Prostate gland (tissue), 2 donors: ENCODE results near the gene JARID2. TPM values are rescaled to one million over a fixed set of nuclear protein-coding genes. Genes with fewer than 3 reads are reported as not detected.
A peak's percentile ranks its signal among the peaks of the same experiment; 100 is the strongest.
"Not testable (repeated sequence)": the region's sequence is repeated elsewhere in the genome, so short reads cannot be mapped to it uniquely, and the experiment has no call there.

Source experiments
- DNase-seq: peaks from one replicate; pipeline ENCODE4 v3.0.0-alpha.2; 2019; ENCODE audit warnings: low spot score
- H3K27ac ChIP-seq, 2 donors: fragments of 200-600 bp; sonication (generic); 2 replicates each; pipeline ENCODE4 v1.5.1; 2017 to 2019
- H3K27me3 ChIP-seq: fragments of 200-600 bp; sonication (generic); replicated peaks from 2 replicates; pipeline ENCODE4 v1.5.1; 2019; ENCODE audit not compliant: insufficient read depth
- H3K36me3 ChIP-seq, 2 donors: fragments of 200-600 bp; sonication (generic); 1 replicate in 1 of 2; 2 replicates in 1 of 2; pipeline versions ENCODE4 v1.5.1 to v1.8.1; 2017 to 2019
- H3K4me1 ChIP-seq: fragments of 200-600 bp; sonication (generic); replicated peaks from 2 replicates; pipeline ENCODE4 v1.5.1; 2019
- H3K4me3 ChIP-seq, 2 donors: fragments of 200-600 bp; sonication (generic); 2 replicates each; pipeline ENCODE4 v1.5.1; 2017 to 2019
- H3K9me3 ChIP-seq: fragments of 200-600 bp; sonication (generic); 2 replicates; pipeline ENCODE4 v1.5.1; 2017
- CTCF ChIP-seq, 4 experiments: fragments of 200-600 bp in 2 of 4; fragments of 450-650 bp in 2 of 4; sonication (generic) in 2 of 4; IDR thresholded peaks; 1 replicate in 3 of 4; 2 replicates in 1 of 4; pipeline ENCODE4 v1.5.1; 2016 to 2019; ENCODE audit warnings: antibody characterized with exemption in 4 of 4, mild to moderate bottlenecking in 2 of 4, moderate library complexity in 2 of 4
- POLR2A ChIP-seq: fragments of 450-650 bp; IDR thresholded peaks from one replicate; pipeline ENCODE4 v1.6.1; 2016; ENCODE audit warnings: antibody characterized with exemption, mild to moderate bottlenecking
- POLR2AphosphoS5 ChIP-seq: sonication (generic); formaldehyde crosslinking; IDR thresholded peaks from one replicate; pipeline ENCODE4 v1.6.1; 2017; ENCODE audit warnings: antibody characterized with exemption
- WGBS: methylation state at CpG from one replicate; pipeline ENCODE4 v1.1.5; 2018; 5-methylcytosine and 5-hydroxymethylcytosine counted together
- intact Hi-C: fragments of 100-400 bp; cut with DNase I; formaldehyde crosslinking; loops from one replicate; pipeline ENCODE4 v1.14.2; 2022
- total RNA-seq, 2 donors: library from RNA; depleted of rRNA; stranded (reverse); fragments of >200 nt; gene quantifications; one replicate each; pipeline ENCODE4 v1.1.0, GENCODE V29; 2016

Gene JARID2
- total RNA-seq, 2 donors from 2014 or later: 7.7 to 35.4 TPM

- TF ChIP-seq POLR2AphosphoS5: no peak
- TF ChIP-seq CTCF (IDR thresholded peaks at IDR 0.05): no peak
- TF ChIP-seq POLR2A: no peak
- Histone ChIP-seq H3K27ac (no peak overlapping the region), H3K4me1 (peaks cover 3% of the 10 kb centered on the region), H3K4me3 (no peak overlapping the region), H3K36me3 (no peaks in the 10 kb centered on the region), H3K9me3 (no peaks in the 10 kb centered on the region), H3K27me3 (no peaks in the 10 kb centered on the region)
- intact Hi-C loops: no loop called here
- 86% methylated on average over 8 of the region's 8 CpGs for WGBS
- DNase-seq: no peak
Measured at GRCh38 chr6:15288856-15289255, 43.0 kb downstream of the JARID2 start.

- H3K36me3 ChIP-seq, DNase-seq, H3K4me1 ChIP-seq, H3K27ac ChIP-seq, intact Hi-C loops, H3K4me3 ChIP-seq, H3K27me3 ChIP-seq, H3K9me3 ChIP-seq: not testable (repeated sequence)
- 96% methylated on average over 7 of the region's 7 CpGs for WGBS
Measured at GRCh38 chr6:15289456-15289855, 43.6 kb downstream of the JARID2 start.

GRCh38 chr6:15290067-15290680 is 44.3 kb downstream of the JARID2 start:
- 93% methylated on average over 2 of the region's 2 CpGs for WGBS
- no peak overlapping the region for H3K4me3 ChIP-seq
- no peak for TF ChIP-seq POLR2A
- no peak for TF ChIP-seq CTCF (IDR thresholded peaks at IDR 0.05)
- TF ChIP-seq POLR2AphosphoS5: no peak
- H3K36me3 ChIP-seq: no peaks in the 10 kb centered on the region
- DNase-seq: no peak
- no peaks in the 10 kb centered on the region for H3K9me3 ChIP-seq
- H3K27me3 ChIP-seq: no peaks in the 10 kb centered on the region
- intact Hi-C loops: no loop called here
- H3K27ac ChIP-seq: no peak overlapping the region
- peaks cover 3% of the 10 kb centered on the region for H3K4me1 ChIP-seq

- TF ChIP-seq CTCF (IDR thresholded peaks at IDR 0.05): no peak
- TF ChIP-seq POLR2A: no peak
- no peak for TF ChIP-seq POLR2AphosphoS5
- Histone ChIP-seq H3K4me1 (peaks cover 3% of the 10 kb centered on the region), H3K4me3 (no peak overlapping the region), H3K27ac (no peak overlapping the region), H3K9me3 (no peaks in the 10 kb centered on the region), H3K36me3 (no peaks in the 10 kb centered on the region), H3K27me3 (no peaks in the 10 kb centered on the region)
- 92% methylated on average over 13 of the region's 13 CpGs for WGBS
- DNase-seq: no peak
- intact Hi-C loops: no loop called here
Measured at GRCh38 chr6:15290962-15291704, 45.3 kb downstream of the JARID2 start.

GRCh38 chr6:15292721-15293302 is 46.9 kb downstream of the JARID2 start:
- no peaks in the 10 kb centered on the region for H3K36me3 ChIP-seq
- H3K27me3 ChIP-seq: no peaks in the 10 kb centered on the region
- TF ChIP-seq POLR2A (no peak), POLR2AphosphoS5 (peak; percentile 5)
- intact Hi-C loops: no loop called here
- H3K27ac ChIP-seq: no peak overlapping the region
- WGBS: 87% methylated on average over 7 of the region's 7 CpGs
- DNase-seq: no peak
- peaks cover 3% of the 10 kb centered on the region for H3K4me1 ChIP-seq
- no peaks in the 10 kb centered on the region for H3K9me3 ChIP-seq
- no peak overlapping the region for H3K4me3 ChIP-seq
